IMR-90 (cell line): ENCODE data around the gene RUNX2. TPM values are rescaled to one million over a fixed set of nuclear protein-coding genes. Genes with fewer than 3 reads are reported as not detected.
A peak's percentile ranks its signal among the peaks of the same experiment; 100 is the strongest.

ENCODE experiments used
- ATAC-seq: fragments of 200-7000 bp; cut with Tn5 transposase; 2 replicates; pipeline ENCODE4 v1.9.1; 2020; ENCODE audit warnings: low read depth, mild to moderate bottlenecking, moderate library complexity
- BruUV-seq: library from RNA; stranded (reverse); fragments of 400-500 nt; replicated peaks from 2 replicates; lab custom pipeline; 2021; lab: Mats Ljungman, UMichigan
- CTCF ChIA-PET: fragments of 300-600 bp; formaldehyde crosslinking; extraction: SDS; loops from one replicate; lab custom pipeline; 2021; ENCODE audit warnings: antibody characterized with exemption; lab: Yijun Ruan, JAX
- POLR2A ChIA-PET: fragments of 300-600 bp; sonication (Branson Sonifier 250); formaldehyde crosslinking; loops from one replicate; lab custom pipeline; 2022; ENCODE audit warnings: antibody characterized with exemption; ENCODE audit not compliant: unreplicated experiment; lab: Charles Lee
- DNase-seq: peaks from one replicate; pipeline ENCODE4 v3.0.0; 2013
- H2AFZ ChIP-seq: replicated peaks from 2 replicates; pipeline ENCODE3; 2013; ENCODE audit warnings: low read length, mild to moderate bottlenecking; ENCODE audit not compliant: poor library complexity
- H2AK5ac ChIP-seq: 2 replicates; pipeline ENCODE4 v1.6.1; 2013; ENCODE audit warnings: low read depth, low read length, inconsistent platforms
- H2AK9ac ChIP-seq: replicated peaks from 2 replicates; pipeline ENCODE3; 2013; ENCODE audit warnings: mild to moderate bottlenecking, low read depth, low read length, moderate library complexity; ENCODE audit not compliant: poor library complexity
- H2BK120ac ChIP-seq: 2 replicates; pipeline ENCODE4 v1.6.1; 2013; ENCODE audit warnings: low read depth, low read length, inconsistent platforms
- H2BK15ac ChIP-seq: 3 replicates; pipeline ENCODE4 v1.6.1; 2013; ENCODE audit warnings: low read depth, low read length, inconsistent platforms
- H2BK20ac ChIP-seq: 2 replicates; pipeline ENCODE4 v1.6.1; 2013; ENCODE audit warnings: low read depth, mild to moderate bottlenecking, inconsistent platforms, low read length, moderate library complexity
- H2BK5ac ChIP-seq: 2 replicates; pipeline ENCODE4 v1.6.1; 2013; ENCODE audit warnings: mild to moderate bottlenecking, low read depth, low read length, inconsistent platforms; ENCODE audit not compliant: poor library complexity, severe bottlenecking
- H3K14ac ChIP-seq: replicated peaks from 2 replicates; pipeline ENCODE4 v1.6.1; 2013; ENCODE audit warnings: low read depth, low read length, inconsistent platforms
- H3K18ac ChIP-seq: 2 replicates; pipeline ENCODE4 v1.6.1; 2013; ENCODE audit warnings: low read depth, low read length, control low read depth
- H3K23ac ChIP-seq: 2 replicates; pipeline ENCODE4 v1.6.1; 2013; ENCODE audit warnings: low read depth, low read length, inconsistent platforms
- H3K27ac ChIP-seq: 2 replicates; pipeline ENCODE4 v1.5.1; 2013; ENCODE audit warnings: mild to moderate bottlenecking, control low read depth, low read length; ENCODE audit not compliant: insufficient read depth
- H3K27me3 ChIP-seq: 2 replicates; pipeline ENCODE4 v1.6.1; 2013; ENCODE audit warnings: low read length; ENCODE audit not compliant: control insufficient read depth, insufficient read depth
- H3K36me3 ChIP-seq: 2 replicates; pipeline ENCODE4 v1.6.1; 2013; ENCODE audit warnings: low read length, mixed read lengths; ENCODE audit not compliant: control insufficient read depth, insufficient read depth
- H3K4ac ChIP-seq: 2 replicates; pipeline ENCODE4 v1.6.1; 2013; ENCODE audit warnings: low read depth, low read length, inconsistent platforms
- H3K4me1 ChIP-seq: 2 replicates; pipeline ENCODE4 v1.6.1; 2013; ENCODE audit warnings: low read length, mixed read lengths; ENCODE audit not compliant: control insufficient read depth, insufficient read depth
- H3K4me2 ChIP-seq: 2 replicates; pipeline ENCODE4 v1.6.1; 2013; ENCODE audit warnings: low read depth, mild to moderate bottlenecking, control low read depth, low read length, moderate library complexity
- H3K4me3 ChIP-seq: 2 replicates; pipeline ENCODE4 v1.5.1; 2013; ENCODE audit warnings: low read depth, mild to moderate bottlenecking, control low read depth, low read length, moderate library complexity; ENCODE audit not compliant: insufficient read depth
- H3K56ac ChIP-seq: 2 replicates; pipeline ENCODE4 v1.6.1; 2013; ENCODE audit warnings: low read length, inconsistent platforms; ENCODE audit not compliant: insufficient read depth; ENCODE audit errors: extremely low read depth
- H3K79me1 ChIP-seq, 2 experiments: 2 replicates each; pipeline ENCODE4 v1.6.1; 2013; ENCODE audit warnings: low read length in 2 of 2, inconsistent platforms in 1 of 2, low read depth in 1 of 2
- H3K9ac ChIP-seq: 2 replicates; pipeline ENCODE4 v1.6.1; 2013; ENCODE audit warnings: low read depth, low read length, control low read depth
- H3K9me1 ChIP-seq: 2 replicates; pipeline ENCODE4 v1.6.1; 2013; ENCODE audit warnings: low read length, inconsistent platforms; ENCODE audit not compliant: insufficient read depth
- H3K9me3 ChIP-seq: 2 replicates; pipeline ENCODE4 v1.6.1; 2013; ENCODE audit warnings: low read length; ENCODE audit not compliant: control insufficient read depth, insufficient read depth
- H4K20me1 ChIP-seq: 2 replicates; pipeline ENCODE4 v1.6.1; 2013; ENCODE audit warnings: low read length, inconsistent platforms; ENCODE audit not compliant: insufficient read depth
- H4K5ac ChIP-seq: 2 replicates; pipeline ENCODE4 v1.6.1; 2013; ENCODE audit warnings: mild to moderate bottlenecking, low read depth, low read length, control low read depth
- H4K8ac ChIP-seq, 2 experiments: 2 replicates each; pipeline ENCODE4 v1.6.1; 2013; ENCODE audit warnings: low read depth in 2 of 2, low read length in 2 of 2, control low read depth in 1 of 2, inconsistent platforms in 1 of 2
- H4K91ac ChIP-seq: 2 replicates; pipeline ENCODE4 v1.6.1; 2013; ENCODE audit warnings: low read depth, low read length, inconsistent platforms; ENCODE audit not compliant: insufficient read depth
- CEBPB ChIP-seq: IDR thresholded peaks from 2 replicates; pipeline ENCODE4 v1.6.1; 2012; ENCODE audit warnings: low read depth, low read length, improper control_type of control experiment
- FOS ChIP-seq: fragments of 150-350 bp; IDR thresholded peaks from 2 replicates; pipeline ENCODE4 v1.6.1; 2016; ENCODE audit warnings: low read depth, low read length
- MAFK ChIP-seq: IDR thresholded peaks from 2 replicates; pipeline ENCODE4 v1.6.1; 2012; ENCODE audit warnings: low read depth, low read length, improper control_type of control experiment
- MAZ ChIP-seq: IDR thresholded peaks from 2 replicates; pipeline ENCODE4 v1.6.1; 2012; ENCODE audit warnings: low read depth, mild to moderate bottlenecking, low read length, improper control_type of control experiment, moderate library complexity, borderline replicate concordance
- RCOR1 ChIP-seq: IDR thresholded peaks from 2 replicates; pipeline ENCODE4 v1.6.1; 2012; ENCODE audit warnings: mild to moderate bottlenecking, low read length, improper control_type of control experiment; ENCODE audit not compliant: insufficient replicate concordance
- SMC3 ChIP-seq: fragments of 150-350 bp; IDR thresholded peaks from 2 replicates; pipeline ENCODE4 v1.6.1; 2016; ENCODE audit warnings: low read depth, mild to moderate bottlenecking, antibody characterized with exemption, low read length, moderate library complexity
- WGBS, 2 experiments: methylation state at CpG; one replicate each; pipeline versions ENCODE4 v1.1.5 to v1.1.7; 2013; ENCODE audit warnings: missing lambda C conversion rate in 2 of 2; ENCODE audit not compliant: insufficient read length in 1 of 2; ENCODE audit errors: extremely low coverage in 2 of 2; 5-methylcytosine and 5-hydroxymethylcytosine counted together
- dilution Hi-C: fragments of 300-500 bp; cut with HindIII; formaldehyde crosslinking; loops from one replicate; pipeline ENCODE4 v1.14.3; 2018; ENCODE audit warnings: low sequenced_read_pairs; ENCODE audit not compliant: unreplicated experiment
- in situ Hi-C: fragments of 300-500 bp; cut with MboI; formaldehyde crosslinking; loops from 3 replicates; pipeline ENCODE4 v1.14.3; 2019; ENCODE audit warnings: low sequenced_read_pairs, inconsistent platforms, mixed read lengths
- intact Hi-C: fragments of 100-400 bp; cut with micrococcal nuclease; formaldehyde crosslinking; loops from 2 replicates; pipeline ENCODE4 v1.10.0; 2022
- polyA plus RNA-seq, 3 experiments: library from polyadenylated mRNA; depleted of rRNA; stranded (reverse); fragments of >200 nt; gene quantifications; 2 replicates each; pipeline ENCODE4 v1.2.3, GENCODE V29; 2012; ENCODE audit warnings: low replicate concordance in 1 of 3
- total RNA-seq: library from RNA; depleted of rRNA; stranded (reverse); fragments of >200 nt; gene quantifications from 2 replicates; pipeline ENCODE4 v1.2.3, GENCODE V29; 2012
- TF ChIP-seq, protein P1 (sequence below): fragments of 150-350 bp; IDR thresholded peaks from 2 replicates; pipeline ENCODE4 v1.6.1; 2016; ENCODE audit warnings: low read depth, mild to moderate bottlenecking, low read length, moderate library complexity, borderline replicate concordance
- TF ChIP-seq, protein P2 (sequence below): conservative IDR thresholded peaks from 2 replicates; pipeline ENCODE4 v1.5.1; 2012; ENCODE audit warnings: mild to moderate bottlenecking, low read depth, low read length, improper control_type of control experiment
- TF ChIP-seq, protein P3 (sequence below): fragments of 150-350 bp; IDR thresholded peaks from 2 replicates; pipeline ENCODE4 v1.6.1; 2017; ENCODE audit warnings: mild to moderate bottlenecking, antibody characterized with exemption, low read length, low read depth

The RUNX2 gene
- total and polyA plus RNA-seq, 2 of the 4 experiments (the other 2 are of a cell fraction), result 2.3 to 4.7 TPM

DNA sequence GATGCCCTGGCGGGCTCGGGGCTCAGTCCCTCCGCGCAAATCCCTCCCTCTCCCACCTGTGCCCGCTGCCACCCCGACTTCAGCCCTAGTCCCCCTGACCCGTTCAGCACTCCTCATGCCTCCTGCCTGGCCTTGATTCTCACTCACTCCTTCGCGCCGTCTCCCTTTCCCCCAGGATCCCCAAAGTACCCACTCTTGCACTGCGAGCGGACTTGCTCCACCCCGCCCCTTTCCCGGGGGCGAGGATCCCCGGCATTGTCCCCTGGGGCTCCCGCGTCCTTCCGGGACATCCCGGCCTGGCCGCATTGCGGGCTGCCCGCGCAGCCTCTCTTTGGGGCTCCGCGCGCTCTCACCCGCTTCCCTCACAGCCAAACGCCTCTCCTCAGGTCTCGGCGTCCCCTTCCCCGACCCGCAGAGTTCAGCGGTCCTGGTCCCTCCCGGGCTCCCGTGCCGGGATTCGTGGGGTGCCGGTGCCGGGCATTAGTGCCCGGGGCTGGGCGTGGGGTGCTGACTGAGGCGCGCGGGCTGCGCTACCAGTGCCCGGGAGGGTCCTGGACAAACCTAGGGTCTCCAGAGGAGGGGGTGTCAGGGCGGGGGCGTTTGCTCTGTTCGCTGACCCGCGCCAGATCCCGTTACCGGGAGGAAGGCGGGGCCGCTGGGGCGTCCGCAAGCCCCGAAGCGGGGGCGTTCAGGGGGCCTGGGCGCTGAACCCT lies 95.1 kb downstream of the RUNX2 start (continued):
- no peak for TF ChIP-seq FOS
- TF ChIP-seq CEBPB, result no peak

DNA sequence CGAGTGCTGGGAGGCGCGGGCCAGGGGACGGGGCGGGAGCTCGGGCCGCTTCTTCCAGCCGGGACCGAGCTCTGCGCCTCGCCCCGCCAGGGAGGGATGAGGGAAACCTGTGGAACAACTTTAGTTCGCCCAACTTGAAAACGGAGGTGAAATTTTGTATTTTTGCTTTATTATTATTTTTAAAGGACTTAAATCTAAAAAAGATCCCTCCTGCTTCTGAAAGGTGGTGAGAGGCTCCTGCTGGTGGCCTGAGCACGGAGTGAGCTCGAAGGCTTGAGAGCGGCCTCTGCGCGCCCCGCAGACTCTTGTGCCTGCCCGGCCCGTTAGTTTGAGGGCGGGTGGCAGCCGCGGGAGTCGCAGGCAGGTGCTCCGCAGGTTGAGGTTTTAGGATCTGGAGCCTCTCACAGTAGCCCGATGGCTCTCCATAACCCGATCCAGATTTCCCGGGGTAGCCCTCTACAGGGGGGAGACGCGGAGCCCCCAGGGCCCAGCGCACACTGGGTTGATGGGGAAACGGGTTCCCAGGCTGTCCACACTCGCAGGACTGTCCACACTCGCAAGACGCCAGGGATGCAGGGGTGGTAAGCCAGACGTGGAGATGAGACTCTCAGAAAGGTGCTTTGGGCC lies 95.8 kb downstream of the RUNX2 start:
- H3K27me3 ChIP-seq, result no peaks in the 10 kb centered on the region
- H3K4ac ChIP-seq, result peak overlapping the region; percentile 71
- peak overlapping the region; percentile 86 for H3K23ac ChIP-seq
- H3K9me1 ChIP-seq, result no peaks in the 10 kb centered on the region
- H2BK15ac ChIP-seq, result peak overlapping the region; percentile 54; the same call in 2 of the 3 replicates
- peak overlapping the region; percentile 72 for H2BK5ac ChIP-seq
- no TSS peak for BruUV-seq
- no peaks in the 10 kb centered on the region for H3K9me3 ChIP-seq
- H3K4me1 ChIP-seq, result peaks cover 11% of the 10 kb centered on the region
- peak overlapping the region; percentile 18 for H2BK20ac ChIP-seq
- H2AK9ac ChIP-seq, result peak overlapping the region; percentile 83
- peak overlapping the region; percentile 86 for H3K4me2 ChIP-seq
- peaks cover 1% of the 10 kb centered on the region; the same call in 1 of the 2 replicates for H3K36me3 ChIP-seq
- no peak overlapping the region; the same call in 1 of the 2 replicates for H3K18ac ChIP-seq
- H2BK120ac ChIP-seq, result peak overlapping the region; percentile 86
- DNase-seq, result no peak
- no peaks in the 10 kb centered on the region for H4K20me1 ChIP-seq
- intact Hi-C loops (loop anchor here (2.0 to 10.0 kb wide), 4 partner anchors 59 to 201 kb away; no protein-coding TSS in a partner anchor), dilution Hi-C loops (no loop called here), in situ Hi-C loops (loop anchor here (5.0 to 25.0 kb wide), 4 partner anchors 288 to 939 kb away; no protein-coding TSS in a partner anchor)
- H4K8ac ChIP-seq, result peak overlapping the region; percentile 73 to 86; a peak in 3 of 4 replicates
- ChIA-PET POLR2A (interaction anchor here (0.6 kb wide), 1 partner anchor 13 kb away, joined by 3 read pairs; no protein-coding TSS in a partner anchor), CTCF (no interaction called here)
- peaks cover 19 to 28% of the 10 kb centered on the region in 2 experiments for H3K79me1 ChIP-seq
- peak overlapping the region; percentile 99 for H3K4me3 ChIP-seq
- H4K91ac ChIP-seq, result peak overlapping the region; percentile 85; the same call in 1 of the 2 replicates
- peak overlapping the region; percentile 50; the same call in 1 of the 2 replicates for H3K9ac ChIP-seq
- H4K5ac ChIP-seq, result peak overlapping the region; percentile 77
- H2AK5ac ChIP-seq, result peak overlapping the region; percentile 91
- WGBS, 2 experiments, result 59% methylated on average over 6 of the region's 38 CpGs; no CpG with 5 or more reads in 1 of the 2 experiments
- peak overlapping the region; percentile 79; the same call in 1 of the 2 replicates for H3K27ac ChIP-seq
- ATAC-seq, result peak; percentile 2; the same call in 1 of the 2 replicates
- peak overlapping the region; percentile 89 for H2AFZ ChIP-seq
- peak overlapping the region; percentile 28; the same call in 1 of the 2 replicates for H3K56ac ChIP-seq
- peak overlapping the region; percentile 85 for H3K14ac ChIP-seq
- TF ChIP-seq, protein P1, sequence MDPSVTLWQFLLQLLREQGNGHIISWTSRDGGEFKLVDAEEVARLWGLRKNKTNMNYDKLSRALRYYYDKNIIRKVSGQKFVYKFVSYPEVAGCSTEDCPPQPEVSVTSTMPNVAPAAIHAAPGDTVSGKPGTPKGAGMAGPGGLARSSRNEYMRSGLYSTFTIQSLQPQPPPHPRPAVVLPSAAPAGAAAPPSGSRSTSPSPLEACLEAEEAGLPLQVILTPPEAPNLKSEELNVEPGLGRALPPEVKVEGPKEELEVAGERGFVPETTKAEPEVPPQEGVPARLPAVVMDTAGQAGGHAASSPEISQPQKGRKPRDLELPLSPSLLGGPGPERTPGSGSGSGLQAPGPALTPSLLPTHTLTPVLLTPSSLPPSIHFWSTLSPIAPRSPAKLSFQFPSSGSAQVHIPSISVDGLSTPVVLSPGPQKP, result no peak
- TF ChIP-seq, protein P2, sequence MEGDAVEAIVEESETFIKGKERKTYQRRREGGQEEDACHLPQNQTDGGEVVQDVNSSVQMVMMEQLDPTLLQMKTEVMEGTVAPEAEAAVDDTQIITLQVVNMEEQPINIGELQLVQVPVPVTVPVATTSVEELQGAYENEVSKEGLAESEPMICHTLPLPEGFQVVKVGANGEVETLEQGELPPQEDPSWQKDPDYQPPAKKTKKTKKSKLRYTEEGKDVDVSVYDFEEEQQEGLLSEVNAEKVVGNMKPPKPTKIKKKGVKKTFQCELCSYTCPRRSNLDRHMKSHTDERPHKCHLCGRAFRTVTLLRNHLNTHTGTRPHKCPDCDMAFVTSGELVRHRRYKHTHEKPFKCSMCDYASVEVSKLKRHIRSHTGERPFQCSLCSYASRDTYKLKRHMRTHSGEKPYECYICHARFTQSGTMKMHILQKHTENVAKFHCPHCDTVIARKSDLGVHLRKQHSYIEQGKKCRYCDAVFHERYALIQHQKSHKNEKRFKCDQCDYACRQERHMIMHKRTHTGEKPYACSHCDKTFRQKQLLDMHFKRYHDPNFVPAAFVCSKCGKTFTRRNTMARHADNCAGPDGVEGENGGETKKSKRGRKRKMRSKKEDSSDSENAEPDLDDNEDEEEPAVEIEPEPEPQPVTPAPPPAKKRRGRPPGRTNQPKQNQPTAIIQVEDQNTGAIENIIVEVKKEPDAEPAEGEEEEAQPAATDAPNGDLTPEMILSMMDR, result no peak
- TF ChIP-seq, protein P3, sequence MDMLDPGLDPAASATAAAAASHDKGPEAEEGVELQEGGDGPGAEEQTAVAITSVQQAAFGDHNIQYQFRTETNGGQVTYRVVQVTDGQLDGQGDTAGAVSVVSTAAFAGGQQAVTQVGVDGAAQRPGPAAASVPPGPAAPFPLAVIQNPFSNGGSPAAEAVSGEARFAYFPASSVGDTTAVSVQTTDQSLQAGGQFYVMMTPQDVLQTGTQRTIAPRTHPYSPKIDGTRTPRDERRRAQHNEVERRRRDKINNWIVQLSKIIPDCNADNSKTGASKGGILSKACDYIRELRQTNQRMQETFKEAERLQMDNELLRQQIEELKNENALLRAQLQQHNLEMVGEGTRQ, result no peak
- TF ChIP-seq MAFK (no peak), MAZ (no peak), SMC3 (no peak), RCOR1 (no peak), FOS (no peak)
